SHP77 treated with DMSO at 0.1 percent for 48 hours (cell line): Measurements from ENCODE around the gene NFILZ.
A peak's percentile ranks its signal among the peaks of the same experiment; 100 is the strongest.
"Not testable (repeated sequence)": the region's sequence is repeated elsewhere in the genome, so short reads cannot be mapped to it uniquely, and the experiment has no call there.

ENCODE experiments used
- DNase-seq: peaks from one replicate; lab custom pipeline; 2025; lab: John Stamatoyannopoulos, UW

NFILZ gene

DNA sequence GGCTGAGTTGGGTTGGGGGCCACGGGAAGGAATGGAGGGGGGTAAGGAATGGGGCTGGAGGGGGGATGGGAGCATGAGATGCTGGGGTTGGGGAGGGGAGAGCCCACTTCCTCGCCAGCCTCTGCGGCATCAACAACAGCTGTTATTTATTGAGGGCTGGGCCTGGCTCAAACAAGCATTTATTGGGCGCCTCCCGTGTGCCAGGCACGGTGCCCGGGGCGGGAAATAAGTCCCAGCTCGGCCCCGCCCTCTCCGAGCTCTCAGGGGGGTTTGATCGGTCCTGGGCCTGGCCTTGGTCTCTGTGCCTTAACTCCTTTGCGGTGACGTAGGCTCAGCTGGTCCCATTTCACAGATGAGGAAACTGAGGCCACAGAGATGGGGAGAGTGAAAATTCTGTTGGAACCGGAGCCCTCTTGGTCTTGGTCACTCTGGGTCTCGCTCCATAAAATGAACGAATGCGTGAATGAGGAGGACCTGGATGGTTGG, 19.0 kb upstream of the NFILZ start:
- no peak for DNase-seq

DNA sequence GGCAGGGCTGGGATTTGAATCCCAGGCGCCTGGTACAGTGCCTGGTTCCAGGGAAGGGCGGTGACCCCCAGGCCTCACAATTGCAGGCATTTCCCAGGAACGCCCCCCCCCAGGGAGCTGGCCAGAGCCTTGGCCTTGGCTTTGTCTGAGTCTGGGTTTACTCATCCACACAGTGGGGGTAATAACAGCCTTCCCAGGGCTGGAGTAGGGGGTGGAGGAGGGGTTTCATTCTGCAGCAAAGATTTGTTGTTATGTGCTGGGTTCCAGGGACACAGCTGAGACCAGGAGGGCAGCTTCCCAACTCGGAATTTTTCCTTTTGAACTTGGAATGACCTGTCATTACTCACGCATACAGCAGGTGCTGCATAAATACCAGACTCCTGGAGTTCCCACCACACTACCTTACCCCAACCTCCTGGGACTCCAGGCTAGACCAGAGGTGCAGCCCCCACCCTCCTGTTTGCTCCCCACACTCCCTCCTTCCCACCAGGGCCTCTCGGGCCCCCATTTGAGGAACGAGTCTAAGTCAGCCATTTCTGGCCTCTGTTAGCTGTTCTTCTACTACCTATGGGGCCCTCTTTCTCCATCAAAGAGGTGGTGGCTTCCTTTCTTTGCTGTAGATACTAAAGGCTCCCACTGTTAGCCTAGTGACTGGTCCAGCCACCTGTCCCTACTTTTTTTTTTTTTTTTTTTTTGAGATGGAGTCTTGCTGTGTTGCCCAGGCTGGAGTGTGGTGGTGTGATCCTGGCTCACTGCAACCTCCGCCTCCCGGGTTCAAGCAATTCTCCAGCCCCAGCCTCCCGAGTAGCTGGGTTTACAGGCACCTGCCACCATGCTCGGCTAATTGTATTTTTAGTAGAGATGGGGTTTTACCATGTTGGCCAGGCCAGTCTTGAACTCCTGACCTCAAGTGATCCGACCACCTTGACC, 18.3 kb upstream of the NFILZ start:
- DNase-seq = no peak

DNA sequence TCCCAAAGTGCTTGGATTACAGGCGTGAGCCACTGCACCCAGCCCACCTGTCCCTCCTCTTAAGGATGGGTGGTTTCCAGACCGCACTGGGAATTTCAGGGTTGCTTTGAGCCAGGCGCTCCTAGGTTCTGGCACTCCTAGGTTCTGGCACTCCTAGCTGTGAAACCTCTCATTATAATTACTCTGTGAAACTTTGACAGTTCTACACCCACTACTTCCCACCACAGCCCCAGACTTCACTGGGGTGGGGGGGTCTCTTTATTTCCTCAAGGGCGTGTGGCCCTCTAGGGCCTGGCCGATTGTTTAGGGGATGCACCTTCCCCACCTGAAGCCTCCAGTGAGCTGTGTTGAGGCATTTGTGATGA, 17.6 kb upstream of the NFILZ start:
- no peak for DNase-seq

DNA sequence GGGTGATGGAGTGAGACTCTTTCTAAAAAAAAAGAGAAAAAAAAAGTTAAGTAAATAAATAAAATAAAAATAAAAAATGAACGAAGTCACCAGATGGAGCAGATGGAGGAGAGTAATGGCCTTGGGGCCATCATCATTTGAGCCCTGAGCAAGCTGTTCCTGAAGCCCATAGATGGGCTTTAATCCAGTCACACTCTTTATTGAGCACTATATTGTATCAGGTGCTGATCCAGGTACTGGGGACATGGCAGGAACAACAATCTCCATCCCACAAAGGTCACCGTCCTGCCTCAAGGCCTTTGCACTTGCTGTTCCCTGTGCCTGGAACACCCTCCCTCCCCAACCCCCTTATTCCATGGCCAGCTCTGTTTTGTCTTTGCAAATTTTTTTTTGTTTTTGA, 16.0 kb upstream of the NFILZ start:
- DNase-seq = no peak

GRCh38 chr19:8615024-8615423, 15.4 kb upstream of the NFILZ start:
- no peak for DNase-seq

GRCh38 chr19:8615813-8616596, 14.4 kb upstream of the NFILZ start:
- peak; percentile 25 for DNase-seq

DNA sequence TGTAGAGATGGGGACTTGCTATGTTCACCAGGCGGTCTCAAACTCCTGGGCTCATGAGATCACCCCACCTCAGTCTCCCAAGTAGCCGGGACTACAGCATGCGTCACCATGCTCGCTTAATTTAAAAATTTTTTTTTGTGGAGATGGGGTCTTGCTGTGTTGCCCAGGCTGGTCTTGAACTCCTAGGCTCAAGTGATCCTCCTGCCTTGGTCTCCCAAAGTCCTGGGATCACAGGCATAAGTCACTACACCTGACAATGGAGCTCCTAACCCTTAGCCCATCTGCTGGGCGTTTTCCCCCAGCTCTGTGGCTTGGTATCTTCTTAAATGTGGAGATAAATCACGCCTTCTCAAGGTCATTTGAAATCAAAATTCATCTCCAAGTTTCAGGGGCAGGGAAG, 13.6 kb upstream of the NFILZ start:
- no peak for DNase-seq

DNA sequence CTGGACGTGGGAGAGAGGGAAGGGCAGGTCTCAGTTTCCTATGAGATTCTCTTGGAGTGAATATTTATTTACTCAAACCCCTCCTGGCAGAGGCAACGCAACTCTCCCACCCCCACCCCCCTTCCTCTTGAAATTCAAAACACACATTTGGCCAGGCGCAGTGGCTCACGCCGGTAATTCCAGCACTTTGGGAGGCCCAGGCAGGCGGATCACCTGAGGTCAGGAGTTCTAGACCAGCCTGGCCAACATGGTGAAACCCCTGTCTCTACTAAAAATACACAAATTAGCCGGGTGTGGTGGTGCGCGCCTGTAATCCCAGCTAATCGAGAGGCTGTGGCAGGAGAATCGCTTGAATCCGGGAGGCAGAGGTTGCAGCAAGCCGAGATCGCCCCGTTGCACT, 13.1 kb upstream of the NFILZ start:
- not testable (repeated sequence) for DNase-seq

- DNase-seq = no peak
Measured at GRCh38 chr19:8617984-8618383, 12.4 kb upstream of the NFILZ start.

DNA sequence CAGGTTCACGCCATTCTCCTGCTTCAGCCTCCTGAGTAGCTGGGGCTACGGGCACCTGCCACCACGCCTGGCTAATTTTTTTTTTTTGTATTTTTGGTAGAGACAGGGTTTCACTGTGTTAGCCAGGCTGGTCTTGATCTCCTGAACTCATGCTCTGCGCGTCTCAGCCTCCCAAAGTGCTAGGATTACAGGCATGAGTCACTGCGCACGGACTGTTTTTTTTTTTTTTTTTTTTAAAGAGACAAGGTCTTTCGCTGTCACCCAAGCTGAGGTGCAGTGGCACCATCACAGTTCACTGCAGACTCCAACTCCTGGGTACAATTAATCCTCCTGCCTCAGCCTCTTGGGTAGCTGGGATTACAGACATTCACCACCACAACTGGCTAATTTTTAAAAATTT, 11.7 kb upstream of the NFILZ start:
- no peak for DNase-seq

- DNase-seq = not testable (repeated sequence)
Measured at GRCh38 chr19:8622886-8623285, 7.5 kb upstream of the NFILZ start.

- no peak for DNase-seq
Measured at GRCh38 chr19:8626842-8627241, 3.6 kb upstream of the NFILZ start.

- DNase-seq = no peak
Measured at GRCh38 chr19:8629184-8629583, 1.2 kb upstream of the NFILZ start.

DNA sequence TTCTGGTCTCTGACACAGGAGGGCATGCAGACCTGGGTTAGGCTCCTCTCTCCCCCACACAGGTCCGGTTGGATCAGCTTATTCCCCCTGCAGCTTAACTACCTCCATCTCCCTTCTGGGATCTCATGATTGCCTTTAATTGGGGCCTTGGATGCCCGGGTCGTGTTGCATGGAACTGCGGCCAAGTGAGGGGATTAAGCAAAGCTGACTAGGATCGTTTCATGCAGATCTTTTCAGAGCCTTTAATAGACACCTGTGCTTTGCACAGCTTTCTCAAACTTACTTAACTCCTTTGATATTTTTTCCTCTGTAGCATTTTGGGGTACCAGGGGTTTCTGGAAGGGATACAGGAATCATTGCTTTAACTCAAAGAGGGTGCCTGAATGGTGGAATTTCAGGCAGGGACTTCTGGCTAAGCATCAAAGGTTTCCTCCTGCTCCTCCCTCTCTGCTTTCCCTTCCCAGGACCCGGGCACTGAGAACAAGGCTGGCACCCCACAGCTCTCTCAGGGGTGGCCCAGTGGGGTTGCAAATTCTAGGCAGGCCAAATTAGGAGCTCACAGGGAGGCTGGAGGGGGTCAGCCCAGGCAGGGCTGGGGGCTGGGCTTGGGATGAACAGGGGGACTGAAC, 477 bp downstream of the NFILZ start:
- no peak for DNase-seq

- DNase-seq = no peak
Measured at GRCh38 chr19:8631425-8631819, 989 bp downstream of the NFILZ start.

- no peak for DNase-seq
Measured at GRCh38 chr19:8635422-8635821, 5.0 kb downstream of the NFILZ start.

DNA sequence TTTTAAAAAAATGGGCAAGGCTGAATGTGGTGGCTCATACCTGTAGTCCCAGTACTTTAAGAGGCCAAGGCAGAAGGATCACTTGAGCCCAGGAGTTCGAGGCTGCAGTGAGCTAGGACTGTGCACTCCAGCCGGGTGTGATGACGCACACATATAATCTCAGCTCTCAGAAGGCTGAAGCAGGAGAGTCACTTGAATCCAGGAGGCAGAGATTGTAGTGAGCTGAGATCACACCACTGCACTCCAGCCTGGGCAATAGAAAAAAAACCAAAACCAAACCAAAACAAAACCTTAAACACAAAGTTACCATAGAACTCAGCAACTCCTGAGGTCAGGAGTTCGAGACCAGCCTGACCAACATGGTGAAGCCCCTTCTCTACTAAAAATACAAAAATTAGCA, 6.6 kb downstream of the NFILZ start:
- not testable (repeated sequence) for DNase-seq

GRCh38 chr19:8638078-8638619, 7.7 kb downstream of the NFILZ start:
- no peak for DNase-seq

DNA sequence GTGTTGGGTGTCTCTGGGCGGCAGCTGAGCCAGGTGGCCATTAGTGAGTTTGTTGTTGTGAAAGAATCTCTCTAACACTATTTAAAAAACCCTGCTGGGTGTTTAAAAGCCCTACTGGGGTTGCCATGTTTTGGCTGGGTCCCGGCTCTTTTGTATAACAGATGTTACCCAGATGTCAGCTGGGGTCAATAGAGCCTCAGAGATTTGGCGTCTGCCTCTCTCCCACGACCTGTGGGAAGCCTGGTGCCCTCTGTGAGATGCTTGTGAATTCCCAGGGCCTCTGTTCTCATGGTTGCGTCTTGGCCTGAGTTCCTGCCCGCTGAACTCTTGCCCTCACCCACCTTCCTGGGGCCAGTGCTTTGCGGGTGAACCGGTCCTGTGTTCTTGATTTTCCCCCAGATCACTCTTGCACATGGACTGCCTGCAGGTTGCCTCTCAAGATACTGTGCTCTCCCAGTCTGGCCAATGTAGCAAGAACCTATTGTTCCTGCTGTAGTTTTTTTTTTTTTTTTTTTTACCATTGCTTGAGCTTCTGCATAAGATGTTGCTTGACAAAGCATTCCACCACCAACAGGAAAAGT, 9.5 kb downstream of the NFILZ start:
- no peak for DNase-seq

DNA sequence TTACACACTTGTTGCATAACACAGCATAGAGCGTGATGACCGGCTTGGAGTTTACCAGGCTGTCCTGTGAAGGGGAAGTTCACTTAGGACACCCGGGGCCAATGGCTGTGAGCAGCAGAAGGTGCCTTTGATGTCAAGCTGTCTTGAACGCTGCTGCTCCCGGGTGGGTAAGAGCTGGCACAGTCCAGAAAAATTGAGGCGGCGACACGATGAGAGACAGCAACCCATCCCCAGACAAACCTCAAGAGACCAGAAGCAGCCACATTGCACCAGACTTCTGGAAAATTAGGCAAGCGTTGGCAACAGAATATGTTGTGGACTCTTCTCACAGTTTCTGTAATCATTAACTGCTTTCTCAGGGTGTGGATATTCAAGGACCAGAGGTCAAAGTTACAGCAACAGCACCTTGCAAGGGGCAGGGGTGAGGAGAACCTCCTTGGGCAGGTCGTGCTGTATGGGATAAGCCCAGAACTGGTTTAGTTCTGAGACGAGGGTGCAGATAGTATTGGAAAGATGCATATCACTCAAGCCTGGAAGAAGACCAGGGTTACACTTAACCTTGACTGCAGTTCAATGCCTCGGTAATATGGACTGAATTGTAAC, 10.1 kb downstream of the NFILZ start:
- DNase-seq = no peak

GRCh38 chr19:8641221-8641907, 10.9 kb downstream of the NFILZ start:
- DNase-seq = no peak
